Uterus (tissue), 4 donors: ENCODE results near the gene ATF6B. TPM values are rescaled to one million over a fixed set of nuclear protein-coding genes. Genes with fewer than 3 reads are reported as not detected.
"Not testable (repeated sequence)": the region's sequence is repeated elsewhere in the genome, so short reads cannot be mapped to it uniquely, and the experiment has no call there.

Experiments
- DNase-seq, 2 donors: peaks; one replicate each; pipeline ENCODE4 v3.0.0-alpha.2; 2019 to 2020
- H3K27ac ChIP-seq, 2 donors: fragments of 200-600 bp; sonication (generic); 1 replicate in 1 of 2; 2 replicates in 1 of 2; pipeline ENCODE4 v1.5.1; 2016 to 2018
- H3K27me3 ChIP-seq, 2 donors: fragments of 200-600 bp; sonication (generic); one replicate each; pipeline ENCODE4 v1.5.1; 2018 to 2019; ENCODE audit warnings: control low read depth in 1 of 2
- H3K36me3 ChIP-seq, 2 donors: fragments of 200-600 bp; sonication (generic); one replicate each; pipeline ENCODE4 v1.5.1; 2019; ENCODE audit warnings: control low read depth in 1 of 2
- H3K4me1 ChIP-seq, 2 donors: fragments of 200-600 bp; sonication (generic); one replicate each; pipeline ENCODE4 v1.5.1; 2018 to 2019; ENCODE audit warnings: control low read depth in 1 of 2
- H3K4me3 ChIP-seq, 2 donors: fragments of 200-600 bp; sonication (generic); 1 replicate in 1 of 2; 2 replicates in 1 of 2; pipeline ENCODE4 v1.5.1; 2018 to 2019; ENCODE audit warnings: mild to moderate bottlenecking in 1 of 2
- H3K9me3 ChIP-seq, 2 donors: fragments of 200-600 bp; sonication (generic); one replicate each; pipeline ENCODE4 v1.5.1; 2019; ENCODE audit warnings: control low read depth in 1 of 2
- CTCF ChIP-seq, 4 experiments: fragments of 200-600 bp in 2 of 4; fragments of 450-650 bp in 2 of 4; sonication (generic) in 2 of 4; IDR thresholded peaks; one replicate each; pipeline ENCODE4 v1.5.1; 2016 to 2019; ENCODE audit warnings: antibody characterized with exemption in 4 of 4, mild to moderate bottlenecking in 2 of 4, moderate library complexity in 1 of 4
- POLR2A ChIP-seq, 2 donors: fragments of 450-650 bp; IDR thresholded peaks; one replicate each; pipeline ENCODE4 v1.6.1; 2016; ENCODE audit warnings: antibody characterized with exemption in 2 of 2, mild to moderate bottlenecking in 1 of 2, moderate library complexity in 1 of 2
- intact Hi-C: fragments of 100-400 bp; cut with DNase I; formaldehyde crosslinking; loops from one replicate; pipeline ENCODE4 v1.15.1; 2023; ENCODE audit warnings: low total_unique reads
- total RNA-seq, 4 donors: library from RNA; depleted of rRNA in 3 of 4; stranded (reverse); fragments of >200 nt in 3 of 4; gene quantifications; one replicate each; pipeline versions ENCODE4 v1.1.0 to v1.2.4, GENCODE V29; 2014 to 2023
- donor health status: DM: yes; HTN: yes; CAD: no.

ATF6B gene
- total RNA-seq, 4 donors from 2014 or later: 16.4 to 121 (median 33.6) TPM

- DNase-seq: peak; percentile 81 to 85
- Histone ChIP-seq H3K27ac (peak overlapping the region; percentile 93 to 94), H3K27me3 (no peaks in the 10 kb centered on the region), H3K4me3 (peak overlapping the region; percentile 50 to 57), H3K4me1 (peaks cover 1 to 33% of the 10 kb centered on the region in 2 donors), H3K9me3 (no peaks in the 10 kb centered on the region), H3K36me3 (no peaks in the 10 kb centered on the region)
- TF ChIP-seq CTCF (IDR thresholded peaks at IDR 0.05) (no peak), POLR2A (IDR thresholded peaks at IDR 0.05) (peak in 1 of 2 donors; percentile 44)
- intact Hi-C loops: no loop called here
These were observed 19.9 kb downstream of the ATF6B start for GRCh38 chr6:32108094-32108627.

- no peaks in the 10 kb centered on the region for H3K36me3 ChIP-seq
- no peaks in the 10 kb centered on the region for H3K27me3 ChIP-seq
- H3K4me1 ChIP-seq: peaks cover 0 to 28% of the 10 kb centered on the region in 2 donors
- H3K27ac ChIP-seq: peak overlapping the region; percentile 93 to 94
- peak overlapping the region; percentile 50 to 57 for H3K4me3 ChIP-seq
- no peaks in the 10 kb centered on the region for H3K9me3 ChIP-seq
- TF ChIP-seq CTCF (IDR thresholded peaks at IDR 0.05): no peak
- no peak for TF ChIP-seq POLR2A (IDR thresholded peaks at IDR 0.05)
- intact Hi-C loops: no loop called here
- DNase-seq: peak in 1 of 2 donors; percentile 55
These were observed 20.6 kb downstream of the ATF6B start for GRCh38 chr6:32107406-32107805.

GRCh38 chr6:32105433-32105832 is 22.6 kb downstream of the ATF6B start:
- no peak overlapping the region for H3K4me3 ChIP-seq
- no peaks in the 10 kb centered on the region for H3K36me3 ChIP-seq
- no peak for TF ChIP-seq POLR2A (IDR thresholded peaks at IDR 0.05)
- TF ChIP-seq CTCF (IDR thresholded peaks at IDR 0.05): no peak
- no peaks in the 10 kb centered on the region for H3K9me3 ChIP-seq
- H3K27ac ChIP-seq: peak overlapping the region; percentile 93 to 94
- intact Hi-C loops: no loop called here
- DNase-seq: no peak
- H3K4me1 ChIP-seq: peaks cover 0 to 8% of the 10 kb centered on the region in 2 donors
- H3K27me3 ChIP-seq: no peaks in the 10 kb centered on the region

- Histone ChIP-seq H3K27me3 (no peaks in the 10 kb centered on the region), H3K4me3 (no peak overlapping the region), H3K9me3 (no peaks in the 10 kb centered on the region), H3K27ac (no peak overlapping the region), H3K4me1 (peaks cover 0 to 3% of the 10 kb centered on the region in 2 donors), H3K36me3 (no peaks in the 10 kb centered on the region)
- DNase-seq: no peak
- intact Hi-C loops: no loop called here
- TF ChIP-seq POLR2A (IDR thresholded peaks at IDR 0.05): no peak
- TF ChIP-seq CTCF (IDR thresholded peaks at IDR 0.05): no peak
These were observed 25.8 kb downstream of the ATF6B start for GRCh38 chr6:32102255-32102654.

GRCh38 chr6:32100251-32100650 is 27.8 kb downstream of the ATF6B start:
- H3K4me3 ChIP-seq, intact Hi-C loops, H3K27me3 ChIP-seq, H3K4me1 ChIP-seq, H3K9me3 ChIP-seq, H3K27ac ChIP-seq, DNase-seq, H3K36me3 ChIP-seq: not testable (repeated sequence)

- no peaks in the 10 kb centered on the region for H3K9me3 ChIP-seq
- peak overlapping the region in 1 of 2 donors; percentile 5 for H3K27ac ChIP-seq
- no peak for DNase-seq
- no peaks in the 10 kb centered on the region for H3K36me3 ChIP-seq
- H3K4me3 ChIP-seq: no peak overlapping the region
- peaks cover 0 to 9% of the 10 kb centered on the region in 2 donors for H3K4me1 ChIP-seq
- no peak for TF ChIP-seq POLR2A (IDR thresholded peaks at IDR 0.05)
- TF ChIP-seq CTCF (IDR thresholded peaks at IDR 0.05): no peak
- no peaks in the 10 kb centered on the region for H3K27me3 ChIP-seq
- intact Hi-C loops: no loop called here
These were observed 30.7 kb downstream of the ATF6B start for GRCh38 chr6:32097364-32097763.
